Panc1 (cell line): ENCODE data around the gene RASL11B. TPM values are rescaled to one million over a fixed set of nuclear protein-coding genes. Genes with fewer than 3 reads are reported as not detected.

Experiments used
- ATAC-seq: fragments of 200-7000 bp; cut with Tn5 transposase; 2 replicates; pipeline ENCODE4 v1.9.1; 2020; ENCODE audit warnings: mild to moderate bottlenecking, moderate library complexity
- BruUV-seq: library from RNA; stranded (reverse); fragments of 400-500 nt; replicated peaks from 2 replicates; lab custom pipeline; 2021; lab: Mats Ljungman, UMichigan
- CTCF ChIA-PET: fragments of 300-600 bp; sonication (Branson Sonifier 250); formaldehyde crosslinking; loops from one replicate; lab custom pipeline; 2022; ENCODE audit warnings: antibody characterized with exemption; lab: Charles Lee
- POLR2A ChIA-PET: fragments of 300-600 bp; sonication (Branson Sonifier 250); formaldehyde crosslinking; loops from one replicate; lab custom pipeline; 2022; ENCODE audit warnings: antibody characterized with exemption; lab: Charles Lee
- DNase-seq: peaks from one replicate; pipeline ENCODE4 v3.0.0-alpha.2; 2010; ENCODE audit warnings: low read depth, low spot score
- H3K27ac ChIP-seq: 2 replicates; pipeline ENCODE4 v1.5.1; 2011; ENCODE audit warnings: mild to moderate bottlenecking, low read length, inconsistent platforms
- H3K27me3 ChIP-seq: fragments of 200-500 bp; sonication (Bioruptor generic); 2 replicates; pipeline ENCODE4 v1.6.0; 2014; ENCODE audit warnings: low read length, inconsistent platforms; ENCODE audit not compliant: control insufficient read depth, insufficient read depth
- H3K36me3 ChIP-seq: fragments of 200-500 bp; sonication (Bioruptor generic); 2 replicates; pipeline ENCODE4 v1.5.1; 2014; ENCODE audit warnings: inconsistent platforms, mild to moderate bottlenecking, low read length, moderate library complexity; ENCODE audit not compliant: control insufficient read depth, insufficient read depth
- H3K4me1 ChIP-seq: 2 replicates; pipeline ENCODE4 v1.5.1; 2011; ENCODE audit warnings: inconsistent platforms, mild to moderate bottlenecking, low read length, moderate library complexity; ENCODE audit not compliant: control insufficient read depth, insufficient read depth
- H3K4me3 ChIP-seq, 2 experiments: 2 replicates each; pipeline ENCODE4 v1.5.1; 2011 to 2012; ENCODE audit warnings: low read depth in 2 of 2, low read length in 2 of 2, mild to moderate bottlenecking in 2 of 2, inconsistent platforms in 1 of 2, moderate library complexity in 1 of 2
- H3K9me3 ChIP-seq: fragments of 200-500 bp; sonication (Bioruptor generic); 2 replicates; pipeline ENCODE4 v1.5.1; 2014; ENCODE audit warnings: low read depth, mild to moderate bottlenecking, inconsistent platforms, low read length, moderate library complexity; ENCODE audit not compliant: control insufficient read depth, insufficient read depth
- POLR2AphosphoS5 ChIP-seq: IDR thresholded peaks from 2 replicates; pipeline ENCODE4 v1.6.1; 2012; ENCODE audit warnings: mild to moderate bottlenecking, low read depth, low read length, moderate library complexity
- SIN3A ChIP-seq: IDR thresholded peaks from 2 replicates; pipeline ENCODE4 v1.6.1; 2012; ENCODE audit warnings: low read depth, mild to moderate bottlenecking, low read length, moderate library complexity, borderline replicate concordance; ENCODE audit not compliant: insufficient read depth
- TCF7L2 ChIP-seq: IDR thresholded peaks from 2 replicates; pipeline ENCODE4 v1.6.1; 2011; ENCODE audit warnings: mild to moderate bottlenecking, low read depth, low read length, inconsistent platforms
- in situ Hi-C: cut with HindIII; loops from 2 replicates; pipeline ENCODE4 v1.10.0; 2016; ENCODE audit warnings: low sequenced_read_pairs, low pct_unique_long_range_greater_than_20kb
- intact Hi-C: fragments of 100-400 bp; cut with micrococcal nuclease; formaldehyde crosslinking; loops from one replicate; pipeline ENCODE4 v1.10.0; 2022; ENCODE audit not compliant: unreplicated experiment
- total RNA-seq: library from RNA; stranded (reverse); gene quantifications from one replicate; pipeline ENCODE4 v1.2.1, GENCODE V29; 2021; ENCODE audit not compliant: unreplicated experiment
- TF ChIP-seq, protein P1 (sequence below), 2 experiments: IDR thresholded peaks; 2 replicates each; pipeline ENCODE4 v1.6.1; 2011 to 2012; ENCODE audit warnings: low read depth in 2 of 2, control low read depth in 1 of 2, low read length in 1 of 2, mild to moderate bottlenecking in 1 of 2, moderate library complexity in 1 of 2; ENCODE audit not compliant: insufficient read depth in 1 of 2
- TF ChIP-seq, protein P2 (sequence below): fragments of 450-650 bp; IDR thresholded peaks from 2 replicates; pipeline ENCODE4 v1.5.1; 2017; ENCODE audit warnings: mild to moderate bottlenecking

Gene RASL11B
- total RNA-seq, 1 experiment from 2014 or later: 0.21 TPM

DNA sequence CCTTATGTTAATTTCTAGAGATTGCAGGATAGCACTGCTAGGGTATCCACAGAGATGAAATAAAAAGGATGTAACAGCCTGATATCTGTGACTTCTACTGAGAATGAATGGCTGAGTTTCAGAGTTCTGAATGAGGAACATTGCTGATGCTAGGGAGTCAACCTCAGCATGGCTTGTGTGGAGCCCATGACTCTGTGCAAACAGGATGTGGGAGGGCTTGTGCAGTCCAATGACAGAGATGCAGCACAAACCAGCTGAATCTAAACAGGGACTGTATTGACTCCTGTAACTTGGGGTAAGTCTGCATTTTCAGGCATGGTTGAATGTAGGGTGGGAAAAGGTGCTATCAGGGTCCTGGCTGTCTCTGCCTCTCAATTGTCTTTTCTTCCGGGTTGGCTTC is 5.3 kb upstream of the RASL11B start:
- ChIA-PET CTCF (no interaction called here), POLR2A (no interaction called here)
- intact Hi-C loops (no loop called here), in situ Hi-C loops (no loop called here)
- no peaks in the 10 kb centered on the region; the same call in none of the 2 replicates for H3K27me3 ChIP-seq
- ATAC-seq: no peak
- BruUV-seq: no TSS peak
- H3K36me3 ChIP-seq: no peaks in the 10 kb centered on the region
- DNase-seq: no peak
- TF ChIP-seq, protein P1, sequence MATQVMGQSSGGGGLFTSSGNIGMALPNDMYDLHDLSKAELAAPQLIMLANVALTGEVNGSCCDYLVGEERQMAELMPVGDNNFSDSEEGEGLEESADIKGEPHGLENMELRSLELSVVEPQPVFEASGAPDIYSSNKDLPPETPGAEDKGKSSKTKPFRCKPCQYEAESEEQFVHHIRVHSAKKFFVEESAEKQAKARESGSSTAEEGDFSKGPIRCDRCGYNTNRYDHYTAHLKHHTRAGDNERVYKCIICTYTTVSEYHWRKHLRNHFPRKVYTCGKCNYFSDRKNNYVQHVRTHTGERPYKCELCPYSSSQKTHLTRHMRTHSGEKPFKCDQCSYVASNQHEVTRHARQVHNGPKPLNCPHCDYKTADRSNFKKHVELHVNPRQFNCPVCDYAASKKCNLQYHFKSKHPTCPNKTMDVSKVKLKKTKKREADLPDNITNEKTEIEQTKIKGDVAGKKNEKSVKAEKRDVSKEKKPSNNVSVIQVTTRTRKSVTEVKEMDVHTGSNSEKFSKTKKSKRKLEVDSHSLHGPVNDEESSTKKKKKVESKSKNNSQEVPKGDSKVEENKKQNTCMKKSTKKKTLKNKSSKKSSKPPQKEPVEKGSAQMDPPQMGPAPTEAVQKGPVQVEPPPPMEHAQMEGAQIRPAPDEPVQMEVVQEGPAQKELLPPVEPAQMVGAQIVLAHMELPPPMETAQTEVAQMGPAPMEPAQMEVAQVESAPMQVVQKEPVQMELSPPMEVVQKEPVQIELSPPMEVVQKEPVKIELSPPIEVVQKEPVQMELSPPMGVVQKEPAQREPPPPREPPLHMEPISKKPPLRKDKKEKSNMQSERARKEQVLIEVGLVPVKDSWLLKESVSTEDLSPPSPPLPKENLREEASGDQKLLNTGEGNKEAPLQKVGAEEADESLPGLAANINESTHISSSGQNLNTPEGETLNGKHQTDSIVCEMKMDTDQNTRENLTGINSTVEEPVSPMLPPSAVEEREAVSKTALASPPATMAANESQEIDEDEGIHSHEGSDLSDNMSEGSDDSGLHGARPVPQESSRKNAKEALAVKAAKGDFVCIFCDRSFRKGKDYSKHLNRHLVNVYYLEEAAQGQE (IDR thresholded peaks at IDR 0.05; ENCODE audit: insufficient read depth in 1 of 2, low read depth in 2 of 2, low read length in 1 of 2): no peak
- TF ChIP-seq, protein P2, sequence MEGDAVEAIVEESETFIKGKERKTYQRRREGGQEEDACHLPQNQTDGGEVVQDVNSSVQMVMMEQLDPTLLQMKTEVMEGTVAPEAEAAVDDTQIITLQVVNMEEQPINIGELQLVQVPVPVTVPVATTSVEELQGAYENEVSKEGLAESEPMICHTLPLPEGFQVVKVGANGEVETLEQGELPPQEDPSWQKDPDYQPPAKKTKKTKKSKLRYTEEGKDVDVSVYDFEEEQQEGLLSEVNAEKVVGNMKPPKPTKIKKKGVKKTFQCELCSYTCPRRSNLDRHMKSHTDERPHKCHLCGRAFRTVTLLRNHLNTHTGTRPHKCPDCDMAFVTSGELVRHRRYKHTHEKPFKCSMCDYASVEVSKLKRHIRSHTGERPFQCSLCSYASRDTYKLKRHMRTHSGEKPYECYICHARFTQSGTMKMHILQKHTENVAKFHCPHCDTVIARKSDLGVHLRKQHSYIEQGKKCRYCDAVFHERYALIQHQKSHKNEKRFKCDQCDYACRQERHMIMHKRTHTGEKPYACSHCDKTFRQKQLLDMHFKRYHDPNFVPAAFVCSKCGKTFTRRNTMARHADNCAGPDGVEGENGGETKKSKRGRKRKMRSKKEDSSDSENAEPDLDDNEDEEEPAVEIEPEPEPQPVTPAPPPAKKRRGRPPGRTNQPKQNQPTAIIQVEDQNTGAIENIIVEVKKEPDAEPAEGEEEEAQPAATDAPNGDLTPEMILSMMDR: no peak
- TF ChIP-seq POLR2AphosphoS5: no peak
- no peak for TF ChIP-seq SIN3A
- no peak for TF ChIP-seq TCF7L2
- H3K4me1 ChIP-seq: no peaks in the 10 kb centered on the region
- 0 out of 2 replicates have a peak, but pooled peaks cover 3% of the 10 kb centered on the region for H3K9me3 ChIP-seq
- H3K4me3 ChIP-seq: no peak overlapping the region
- no peak overlapping the region for H3K27ac ChIP-seq

DNA sequence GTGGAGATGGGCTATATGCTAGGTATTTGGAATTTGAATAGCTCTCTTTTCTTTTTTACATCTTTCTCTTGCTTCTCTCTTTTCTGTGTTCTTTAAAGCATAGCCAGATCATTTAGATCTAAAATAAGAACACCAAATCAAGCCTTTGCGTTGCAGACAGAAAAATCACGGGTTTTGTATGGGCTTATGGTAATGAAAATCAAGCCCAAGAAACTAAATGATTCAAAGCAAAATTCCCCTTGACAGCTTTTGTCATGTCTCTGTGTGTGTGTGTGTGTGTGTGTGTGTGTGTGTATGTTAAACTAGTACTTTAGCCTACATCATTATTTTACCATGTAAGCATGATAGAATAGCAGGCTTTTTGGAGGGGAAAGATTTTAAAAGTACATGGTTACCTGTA is 1.8 kb upstream of the RASL11B start:
- H3K4me1 ChIP-seq: peaks cover 4% of the 10 kb centered on the region
- TF ChIP-seq, protein P2: no peak
- TF ChIP-seq TCF7L2: no peak
- no peak for TF ChIP-seq SIN3A
- no peak for TF ChIP-seq POLR2AphosphoS5
- TF ChIP-seq, protein P1 (IDR thresholded peaks at IDR 0.05; ENCODE audit: insufficient read depth in 1 of 2, low read depth in 2 of 2, low read length in 1 of 2): no peak
- ChIA-PET POLR2A (no interaction called here), CTCF (no interaction called here)
- H3K27me3 ChIP-seq: no peaks in the 10 kb centered on the region; the same call in none of the 2 replicates
- no peak overlapping the region for H3K27ac ChIP-seq
- H3K36me3 ChIP-seq: no peaks in the 10 kb centered on the region
- DNase-seq (no peak), ATAC-seq (no peak)
- no TSS peak for BruUV-seq
- 0 out of 2 replicates have a peak, but pooled peaks cover 3% of the 10 kb centered on the region for H3K9me3 ChIP-seq
- intact Hi-C loops: no loop called here
- H3K4me3 ChIP-seq: no peak overlapping the region
- in situ Hi-C loops: no loop called here
